Islet of Langerhans (tissue), 1 donor: ENCODE data around the gene PTBP1.

ENCODE experiments used
- FAIRE-seq: peaks from one replicate; lab custom pipeline; 2011; peaks lifted over from hg19 to GRCh38; lab: Jason Lieb, UNC

The PTBP1 gene

DNA sequence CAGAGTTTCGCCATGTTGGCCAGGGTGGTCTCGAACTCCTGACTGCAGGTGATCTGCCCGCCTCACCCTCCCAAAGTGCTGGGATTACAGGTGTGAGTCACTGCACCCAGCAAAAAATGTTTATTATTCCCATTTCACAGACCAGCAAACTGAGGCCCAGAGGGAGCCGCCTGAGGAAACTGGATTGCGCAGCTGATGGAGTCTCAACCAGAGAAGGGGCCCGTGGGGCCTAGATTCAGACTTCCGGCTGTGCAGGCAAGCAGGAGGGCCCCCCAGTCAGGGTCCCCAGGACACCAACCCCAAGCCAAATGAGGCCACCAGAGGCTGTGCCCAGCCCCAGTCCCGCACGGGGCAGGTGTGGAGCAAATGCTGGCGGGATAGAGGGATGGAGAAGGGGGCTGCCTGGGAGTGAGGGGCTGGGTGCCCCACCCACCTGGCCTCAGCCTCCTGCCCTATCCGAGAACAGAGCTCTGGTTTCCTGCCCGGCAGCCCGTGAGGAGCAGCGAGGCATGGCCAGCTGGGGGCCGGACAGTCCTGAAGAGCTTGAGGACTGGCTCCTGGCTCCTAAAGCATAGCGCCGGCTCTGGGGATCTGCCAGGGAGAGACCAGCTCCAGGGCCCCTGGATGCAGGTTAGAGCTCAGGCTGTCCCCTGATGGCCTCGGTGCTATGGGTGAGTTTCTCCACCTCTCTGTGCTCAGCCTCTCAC is 24.4 kb upstream of the PTBP1 start:
- FAIRE-seq, result no peak

DNA sequence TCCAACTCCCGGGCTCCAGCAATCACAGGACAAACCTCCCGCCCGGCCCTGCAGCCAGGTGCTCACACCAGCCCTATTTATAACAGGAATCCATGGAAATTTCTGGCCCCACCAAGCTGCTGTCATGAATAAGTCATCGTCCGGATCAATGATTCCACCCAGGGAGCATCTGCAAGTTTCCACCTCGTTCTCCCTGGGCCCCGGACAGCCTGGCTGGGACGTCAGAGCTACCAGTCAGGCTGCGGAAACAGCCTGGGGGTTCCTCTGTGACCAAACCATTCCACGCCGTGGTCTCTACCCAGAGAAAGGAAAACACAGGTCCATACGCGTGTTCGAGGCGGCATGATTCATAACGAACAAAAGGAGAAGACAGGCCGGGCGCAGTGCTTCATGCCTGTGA is 20.7 kb upstream of the PTBP1 start:
- no peak for FAIRE-seq

DNA sequence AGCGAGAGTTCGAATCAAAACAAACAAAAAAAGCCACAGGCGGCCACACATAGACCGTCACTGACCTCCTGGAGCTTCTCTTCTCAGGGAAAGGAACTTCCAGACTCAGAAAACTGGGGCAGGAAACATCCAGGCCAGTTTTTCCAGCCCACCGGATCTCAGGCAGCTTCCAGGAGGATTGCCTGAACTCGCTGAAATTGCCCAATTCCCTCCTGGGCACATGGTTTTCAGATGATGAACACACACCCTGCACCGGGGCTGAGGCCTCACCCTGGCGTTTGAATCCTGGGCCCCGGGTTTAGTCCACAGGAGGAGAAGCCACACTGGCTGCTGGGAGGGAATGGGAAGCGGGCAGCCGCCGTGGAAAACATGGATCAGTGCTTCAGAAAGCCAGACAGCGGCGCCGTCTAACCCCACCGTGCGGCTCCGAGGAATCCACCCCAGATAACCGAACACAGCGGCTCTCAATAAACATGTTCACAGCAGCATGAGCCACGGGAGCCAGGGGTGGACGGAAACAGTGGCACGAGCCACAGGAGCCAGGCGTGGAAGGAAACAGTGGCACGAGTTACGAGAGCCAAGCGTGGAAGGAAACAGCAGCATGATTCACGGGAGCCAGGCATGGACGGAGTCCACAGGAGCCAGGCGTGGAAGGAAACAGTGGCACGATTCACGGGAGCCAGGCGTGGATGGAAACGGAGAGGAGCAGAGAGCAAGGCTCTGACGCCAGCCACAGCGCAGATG is 18.2 kb upstream of the PTBP1 start:
- no peak for FAIRE-seq

DNA sequence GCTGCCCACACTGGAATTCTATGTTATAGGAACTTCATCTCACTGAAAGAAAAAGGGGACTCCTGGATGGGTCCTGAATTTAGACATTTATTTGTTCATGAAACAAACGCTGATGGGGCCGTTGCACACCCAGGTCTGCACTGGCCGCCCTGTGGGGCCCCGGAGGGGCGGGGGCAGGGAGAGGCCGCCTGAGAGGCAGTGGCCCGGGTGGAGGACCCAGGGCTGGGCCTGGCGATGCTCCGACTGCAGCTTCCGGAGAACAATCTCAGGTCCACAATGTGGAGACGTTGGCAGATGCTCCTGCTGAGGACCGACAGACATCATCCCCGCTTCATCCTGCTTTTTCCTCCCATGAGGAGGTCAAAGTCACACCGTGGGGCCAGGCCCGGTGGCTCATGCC is 16.3 kb upstream of the PTBP1 start:
- no peak for FAIRE-seq

DNA sequence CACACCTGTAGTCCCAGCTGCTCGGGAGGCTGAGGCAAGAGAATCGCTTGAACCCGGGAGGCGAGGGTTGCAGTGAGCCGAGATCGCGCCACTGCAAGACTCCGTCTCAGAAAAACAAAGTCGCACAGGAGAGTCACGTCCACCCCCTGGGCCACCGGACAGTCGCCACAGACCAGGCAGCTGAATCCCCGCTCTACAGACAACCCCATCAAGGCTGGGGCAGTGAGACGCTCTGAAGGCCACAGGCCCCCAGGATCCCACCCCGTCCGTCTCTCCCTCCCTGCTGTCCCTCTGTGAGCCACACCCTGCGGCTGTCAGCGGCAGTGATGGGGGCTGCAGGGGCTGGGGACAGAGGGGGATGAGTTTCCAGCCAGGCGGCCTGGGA is 15.5 kb upstream of the PTBP1 start:
- FAIRE-seq, result no peak

DNA sequence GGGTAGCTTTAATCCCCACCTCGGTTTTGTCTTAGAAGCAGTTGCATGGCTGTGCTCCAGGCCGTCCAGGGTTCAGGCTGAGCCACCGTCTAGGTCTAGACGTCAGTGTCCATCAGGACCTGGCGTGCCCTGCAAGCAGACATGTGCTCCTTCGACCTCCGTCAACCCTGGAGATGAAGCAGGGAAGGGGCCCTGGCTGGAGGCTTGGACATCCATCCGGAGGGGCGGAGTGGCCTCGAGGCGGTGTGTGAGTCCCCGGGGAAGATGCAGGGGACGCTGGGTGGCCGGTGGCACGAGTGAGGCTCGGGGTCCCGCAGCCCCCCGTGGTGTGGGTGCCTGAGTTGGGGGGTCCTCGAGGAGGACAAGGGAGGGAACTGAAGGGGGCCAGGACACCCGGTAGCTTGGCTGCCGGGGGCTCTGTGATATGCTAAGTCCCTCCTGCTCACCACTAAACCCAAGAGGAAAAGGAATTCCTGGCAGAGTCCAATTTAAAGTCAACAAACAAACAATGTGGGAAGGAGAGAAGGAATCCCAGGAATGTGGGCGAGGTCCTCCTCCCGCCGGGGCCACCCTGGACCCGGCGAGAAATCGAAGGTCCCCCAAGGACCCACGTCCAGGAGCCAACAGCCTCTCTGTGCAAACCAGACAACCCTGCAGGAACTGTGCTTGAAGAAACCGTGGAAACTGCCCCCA is 14.9 kb upstream of the PTBP1 start:
- no peak for FAIRE-seq

DNA sequence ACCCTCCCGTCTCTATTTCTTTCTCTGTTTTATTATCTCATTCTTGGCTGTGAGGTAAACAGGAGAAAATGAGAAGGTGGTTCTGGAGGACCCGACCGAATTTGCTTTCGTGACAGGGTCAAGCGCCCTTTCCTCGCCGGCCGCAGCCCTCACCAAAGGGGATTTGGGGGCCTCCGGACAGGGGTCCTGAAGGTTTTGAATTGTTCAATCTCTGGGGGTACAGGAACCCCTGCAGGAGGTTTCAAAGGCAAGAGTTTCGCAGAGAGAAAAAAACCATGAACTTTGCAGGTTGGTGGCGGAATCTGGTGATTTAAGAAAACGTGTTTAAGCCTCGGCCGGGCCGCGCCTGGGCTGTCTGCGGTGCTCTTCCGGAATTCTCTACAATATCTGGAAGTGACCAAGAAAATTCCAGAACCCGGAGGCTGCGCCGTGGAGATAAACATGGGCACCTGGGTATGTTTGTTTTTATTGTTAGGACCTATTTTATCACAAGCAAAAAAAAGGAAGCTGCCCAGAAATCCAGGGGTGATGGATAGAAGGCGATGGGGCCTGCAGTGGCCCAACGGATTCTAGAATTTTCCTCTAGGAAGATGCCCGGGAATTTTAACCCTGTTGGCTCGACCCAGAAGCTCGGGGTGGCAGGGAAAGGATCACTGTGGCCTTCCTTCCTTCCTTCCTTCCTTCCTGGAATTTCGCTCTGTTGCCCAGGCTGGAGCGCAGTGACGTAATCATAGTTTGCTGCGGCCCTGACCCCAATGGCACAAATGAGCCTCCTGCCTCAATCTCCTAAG is 14.2 kb upstream of the PTBP1 start:
- FAIRE-seq, result no peak

DNA sequence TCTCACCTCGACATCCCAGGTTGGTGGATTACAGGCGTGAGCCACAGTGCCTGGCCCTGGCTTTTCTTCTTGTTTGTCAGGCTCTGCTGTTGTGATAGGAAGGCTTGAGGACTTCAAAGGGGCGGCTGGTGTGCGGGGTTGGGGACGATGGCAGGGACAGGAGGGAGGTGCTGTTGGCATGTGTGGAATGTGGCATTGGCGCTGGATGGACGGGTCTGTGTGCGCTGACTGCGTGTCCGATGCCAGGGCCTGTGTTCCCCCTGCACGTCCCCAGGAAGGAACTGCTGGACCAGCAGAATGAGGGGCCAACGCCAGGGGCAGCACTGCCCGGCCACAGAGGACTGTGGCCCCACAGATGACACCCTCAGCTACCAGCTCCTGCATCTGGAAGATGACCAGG is 12.7 kb upstream of the PTBP1 start:
- no peak for FAIRE-seq

DNA sequence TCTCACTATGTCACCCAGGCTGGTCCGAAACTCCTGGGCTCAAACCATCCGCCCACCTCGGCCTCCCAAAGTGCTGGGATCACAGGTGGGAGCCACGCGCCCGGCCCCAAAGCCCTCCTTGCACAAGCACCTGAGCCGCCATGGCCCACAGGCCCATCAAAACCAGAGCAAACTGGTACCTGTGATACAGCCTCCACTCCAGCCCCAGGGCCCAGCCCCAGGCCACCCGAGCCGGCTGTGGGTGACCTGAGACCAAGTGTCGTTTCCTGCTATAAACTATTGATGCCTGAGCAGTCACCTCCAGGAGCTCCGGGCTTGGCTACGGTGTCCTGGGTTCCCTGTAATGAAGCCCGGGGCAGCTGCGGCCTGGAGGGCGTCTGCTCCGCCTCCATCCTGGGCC is 9.7 kb upstream of the PTBP1 start:
- FAIRE-seq, result no peak

DNA sequence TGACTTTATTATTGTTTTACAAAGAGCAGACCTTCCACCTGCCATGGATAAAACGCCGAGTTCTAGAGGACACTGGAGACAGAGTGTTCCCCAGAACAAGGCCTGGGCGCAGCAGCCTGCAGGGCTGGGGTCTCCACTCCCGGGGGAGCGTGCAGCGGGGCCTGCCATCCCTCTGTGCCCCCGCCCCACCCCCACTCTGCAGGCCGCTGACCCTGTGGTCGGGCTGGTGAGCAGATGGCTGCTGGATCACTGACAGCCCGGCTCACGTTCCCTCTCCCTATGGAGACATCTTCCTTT is 8.6 kb upstream of the PTBP1 start:
- no peak for FAIRE-seq

DNA sequence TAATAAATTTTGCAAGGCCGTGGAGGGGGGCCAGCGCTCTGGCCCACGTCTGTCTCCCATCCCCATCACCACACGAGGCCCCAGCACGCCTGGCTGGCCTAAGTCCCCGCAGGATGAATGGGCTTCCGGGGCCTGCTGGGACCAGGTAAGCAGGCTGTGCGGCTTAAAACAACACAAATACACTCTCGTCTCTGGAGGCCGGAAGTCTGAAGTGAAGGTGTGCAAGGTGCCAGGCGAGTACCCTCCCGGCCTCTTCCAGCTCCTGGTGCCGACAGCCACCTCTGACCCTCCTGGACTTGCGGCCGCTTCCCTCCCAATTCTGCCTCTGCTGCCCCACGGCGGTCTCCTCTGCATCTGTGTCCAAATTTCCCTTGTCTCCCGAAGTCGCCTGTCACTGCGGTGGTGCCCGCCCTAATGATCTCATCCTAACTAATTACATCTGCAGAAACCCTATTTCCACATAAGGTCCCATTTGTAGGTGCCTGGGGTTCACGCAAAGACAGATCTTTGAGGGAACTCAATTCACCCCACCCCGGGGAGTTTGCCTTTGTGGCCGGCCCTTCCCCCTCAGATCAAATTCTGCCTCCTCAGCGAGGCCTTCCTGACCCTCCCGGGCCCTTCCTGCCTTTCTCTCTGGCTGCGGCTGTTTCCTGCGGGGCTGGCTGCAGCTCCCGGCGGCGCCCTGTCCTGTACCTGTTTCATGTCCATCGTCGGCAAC is 8.1 kb upstream of the PTBP1 start:
- FAIRE-seq, result no peak

DNA sequence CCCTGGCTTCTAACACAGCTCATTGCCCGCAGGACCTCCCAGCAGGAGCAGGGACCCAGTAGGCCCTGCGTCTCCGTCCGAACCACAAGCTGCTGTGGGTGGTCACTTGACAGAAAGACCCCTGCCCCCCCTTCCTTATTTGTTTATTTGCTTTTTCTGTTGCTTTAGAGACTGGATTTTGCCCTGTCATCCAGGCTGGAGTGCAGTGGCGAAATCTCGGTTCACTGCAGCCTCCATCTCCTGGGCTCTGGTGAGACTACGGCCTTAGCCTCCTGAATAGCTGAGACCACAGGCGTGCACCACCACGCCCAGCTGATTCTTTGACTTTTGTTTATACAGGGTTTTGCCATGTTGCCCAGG is 7.6 kb upstream of the PTBP1 start:
- no peak for FAIRE-seq

DNA sequence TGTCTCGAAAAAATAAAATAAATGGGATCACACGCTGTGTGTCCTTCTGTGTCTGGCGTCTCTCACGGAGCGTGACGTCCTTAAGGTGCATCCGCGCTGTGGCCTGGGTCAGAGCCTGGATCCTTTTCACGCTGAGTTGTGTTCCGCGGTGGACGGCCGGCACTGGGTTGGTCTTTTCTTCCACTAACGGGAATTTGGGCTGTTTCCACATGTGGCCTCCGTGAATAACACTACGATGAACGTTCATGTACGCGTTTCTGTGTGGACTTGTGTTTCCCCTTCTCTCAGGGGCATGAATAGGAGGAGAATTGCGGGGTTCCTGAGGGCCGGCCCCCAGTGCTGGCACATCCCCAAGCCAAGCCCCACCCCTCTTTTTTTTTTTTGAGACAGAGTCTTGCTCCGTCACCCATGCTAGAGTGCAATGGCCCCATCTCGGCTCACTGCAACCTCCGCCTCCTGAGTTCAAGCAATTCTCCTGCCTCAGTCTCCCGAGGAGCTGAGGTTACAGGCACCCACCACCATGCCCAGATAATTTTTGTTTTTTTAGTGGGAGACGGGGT is 6.2 kb upstream of the PTBP1 start:
- no peak for FAIRE-seq

DNA sequence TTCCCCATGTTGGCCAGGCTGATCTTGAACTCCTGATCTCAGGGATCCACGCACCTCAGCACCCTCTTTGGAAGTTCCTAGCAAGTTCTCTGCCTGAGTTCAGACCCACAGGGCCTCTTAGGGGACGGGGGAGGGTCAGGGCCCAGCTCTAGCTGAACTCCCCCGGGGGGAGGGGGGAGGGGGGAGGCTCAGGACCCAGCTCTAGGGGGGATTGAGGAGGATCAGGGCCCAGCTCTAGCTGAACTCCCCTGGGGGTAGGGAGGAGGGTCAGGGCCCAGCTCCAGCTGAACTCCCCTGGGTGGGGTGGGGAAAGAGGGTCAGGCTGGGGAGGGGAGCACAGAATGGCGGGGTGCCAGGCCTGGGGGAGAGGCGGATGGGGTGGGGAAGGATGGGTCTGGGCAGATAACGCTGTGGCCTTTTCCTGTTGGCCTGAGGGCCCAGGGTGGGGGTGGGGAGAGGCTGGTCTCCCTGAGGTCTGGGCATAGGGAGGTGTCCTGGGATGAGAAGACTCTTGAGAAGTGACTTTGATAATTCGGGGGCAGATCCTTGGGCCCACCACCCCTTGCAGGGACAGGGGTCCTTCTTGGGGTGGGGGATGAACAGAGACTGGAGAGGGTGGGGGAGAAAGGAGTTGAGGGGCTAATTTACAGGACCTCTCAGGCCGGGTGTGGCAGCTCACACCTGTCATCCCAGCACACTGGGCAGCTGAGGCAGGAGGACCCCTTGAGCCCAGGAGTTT is 5.5 kb upstream of the PTBP1 start:
- no peak for FAIRE-seq

DNA sequence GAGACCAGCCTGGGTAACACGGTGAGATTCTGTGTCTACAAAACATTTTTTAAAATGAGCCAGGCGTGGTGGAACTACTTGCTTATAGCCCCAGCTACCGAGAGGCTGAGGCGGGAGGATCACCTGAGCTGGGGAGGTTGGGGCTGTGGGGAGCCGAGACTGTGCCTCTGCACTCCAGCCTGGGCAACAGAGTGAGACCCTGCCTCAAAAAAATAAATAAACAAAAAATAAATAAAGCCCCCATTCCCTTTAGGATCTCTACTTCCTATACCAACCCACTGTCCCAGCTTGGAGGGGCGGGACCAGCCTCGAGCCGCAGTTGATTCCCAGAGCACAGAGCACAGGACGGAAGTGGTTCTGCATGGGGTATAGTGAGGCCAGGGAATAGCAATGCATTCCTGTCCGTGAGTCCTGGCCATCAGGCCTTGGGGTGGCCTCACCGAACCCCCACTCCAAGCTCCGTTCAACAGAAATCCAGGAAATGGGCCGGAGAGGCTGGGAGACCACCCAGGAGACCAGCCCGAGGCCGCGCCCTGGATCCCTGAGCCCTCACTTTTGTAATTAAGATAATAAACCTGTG is 4.9 kb upstream of the PTBP1 start:
- no peak for FAIRE-seq

DNA sequence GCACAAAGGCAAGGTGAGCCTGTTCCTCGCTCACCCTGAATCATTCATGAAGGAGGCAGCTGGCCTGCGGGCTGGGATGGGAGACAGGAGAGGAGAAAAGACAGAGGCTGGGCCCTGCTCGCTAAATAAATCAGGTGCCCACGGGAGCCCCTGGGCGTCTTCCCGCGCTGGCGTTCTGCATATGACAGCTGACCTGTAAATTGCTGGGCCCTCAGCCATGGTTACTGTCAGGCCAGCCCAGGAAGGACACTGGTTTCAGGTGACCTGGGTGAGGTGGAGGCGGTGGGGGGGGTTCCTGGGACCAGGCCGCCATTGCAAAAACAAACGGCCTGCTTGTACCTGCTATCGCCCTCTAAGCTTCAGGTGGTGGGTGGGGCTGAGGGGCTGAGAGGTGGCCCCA is 3.4 kb upstream of the PTBP1 start:
- FAIRE-seq, result no peak

DNA sequence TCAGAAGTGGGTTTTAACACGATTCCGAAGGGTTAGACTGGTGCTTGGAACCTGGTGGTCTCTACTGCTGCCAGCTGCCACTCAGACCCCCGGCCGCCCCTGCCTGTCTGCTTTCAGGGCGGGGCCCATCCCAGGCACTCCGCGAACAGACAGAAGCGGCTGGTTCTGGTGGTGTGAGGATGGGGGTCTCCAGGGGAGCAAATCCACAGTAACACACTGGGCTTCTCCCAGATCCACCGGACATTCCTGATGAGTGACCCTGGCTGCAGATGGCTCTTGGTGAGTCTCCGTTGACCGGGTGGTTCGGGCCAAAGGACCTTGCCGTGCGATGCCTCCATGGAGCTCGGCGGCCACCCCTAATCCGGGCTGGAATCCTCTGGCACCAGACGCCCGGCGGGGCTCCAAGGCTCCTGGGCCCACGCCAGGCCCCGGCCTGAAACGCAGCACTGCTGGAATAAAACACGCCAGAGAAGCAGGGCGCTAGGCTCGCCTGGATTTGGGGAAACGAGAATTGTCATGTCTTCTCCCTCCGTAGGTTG is 2.1 kb upstream of the PTBP1 start:
- no peak for FAIRE-seq

DNA sequence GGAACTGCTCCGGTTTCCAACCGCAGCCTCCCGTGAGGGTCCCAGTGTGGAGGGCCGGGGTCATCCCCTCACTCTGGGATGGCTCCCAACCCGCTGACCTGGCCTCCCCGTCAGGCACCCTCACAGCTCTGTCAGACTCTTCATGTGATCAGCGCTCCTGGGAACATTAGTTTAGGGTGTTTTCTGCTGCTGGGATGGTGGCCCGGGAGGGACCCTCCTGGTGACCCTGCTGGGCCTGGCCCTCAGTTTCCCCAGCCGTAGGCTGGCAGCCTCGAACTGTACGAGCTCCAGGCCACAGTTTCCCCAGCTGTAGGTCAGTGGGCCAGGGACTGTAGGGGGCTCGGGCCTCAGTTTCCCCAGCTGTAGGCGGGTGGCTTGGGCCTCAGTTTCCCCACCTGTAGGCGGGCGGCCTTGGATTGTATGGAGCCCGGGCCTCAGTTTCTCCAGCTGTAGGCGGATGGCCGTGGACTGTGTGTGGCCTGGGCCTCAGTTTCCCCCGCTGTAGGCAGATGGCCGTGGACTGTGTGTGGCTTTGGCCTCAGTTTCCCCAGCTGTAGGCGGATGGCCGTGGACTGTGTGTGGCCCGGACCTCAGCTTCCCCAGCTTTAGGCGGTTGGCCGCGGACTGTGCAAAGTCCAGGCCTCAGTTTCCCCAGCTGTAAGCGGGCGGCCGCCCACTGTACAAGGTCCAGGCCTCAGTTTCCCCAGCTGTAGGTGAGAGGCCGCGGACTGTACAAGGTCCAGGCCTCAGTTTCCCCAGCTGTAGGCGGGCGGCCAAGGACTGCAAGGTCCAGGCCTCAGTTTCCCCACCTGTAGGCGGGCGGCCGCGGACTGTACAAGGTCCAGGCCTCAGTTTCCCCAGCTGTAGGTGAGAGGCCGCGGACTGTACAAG is 1.3 kb upstream of the PTBP1 start:
- no peak for FAIRE-seq

DNA sequence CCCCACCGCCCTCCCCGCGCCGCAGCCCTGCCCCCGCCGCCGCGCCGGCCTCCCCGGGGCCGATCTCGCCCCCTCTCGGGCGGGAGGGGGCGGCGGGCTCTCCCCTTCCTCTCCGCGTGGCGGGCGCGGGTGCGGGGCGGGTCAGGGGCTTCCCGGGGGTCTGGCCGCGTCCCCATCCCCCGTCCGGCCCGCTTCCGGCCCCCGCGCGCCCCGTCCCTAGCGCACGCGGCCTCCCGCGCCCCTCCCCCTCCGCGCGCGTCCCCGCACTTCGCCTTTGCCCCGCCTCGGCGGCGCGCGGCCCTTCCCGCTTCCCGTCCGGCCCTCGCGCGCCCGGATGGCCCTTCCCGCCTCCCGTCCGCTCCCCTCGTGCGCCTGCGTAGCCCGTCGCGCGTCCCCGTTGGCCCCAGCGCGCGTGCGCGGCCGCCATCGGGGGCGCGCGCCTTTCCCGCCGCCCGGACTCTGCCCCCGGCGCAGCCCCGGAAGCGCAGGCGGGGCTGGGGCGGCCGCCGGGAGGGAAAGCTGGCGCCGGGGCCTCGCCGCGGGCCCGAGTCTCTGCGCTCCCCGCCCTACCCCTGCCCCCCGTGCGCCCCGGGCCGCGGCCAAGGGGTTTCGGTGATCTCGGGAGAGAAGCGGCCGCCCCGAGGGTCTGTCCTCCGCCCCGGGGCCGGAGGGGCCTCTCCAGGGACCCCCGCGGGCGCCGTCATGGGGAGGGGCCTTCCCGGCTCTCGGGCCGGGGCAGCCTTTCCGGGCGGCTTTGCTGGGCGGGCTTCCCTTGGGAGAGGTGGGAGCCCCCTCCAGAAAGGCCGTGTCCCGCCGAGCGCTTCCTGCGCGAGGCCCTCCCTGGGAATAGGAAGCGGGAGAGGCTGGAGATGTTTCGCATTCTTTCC is 519 bp downstream of the PTBP1 start:
- no peak for FAIRE-seq
